Activated CD4-positive, alpha-beta T cell treated with anti-CD3 and anti-CD28 coated beads, Interleukin-2, Interleukin-6, amounts not matched to agents 100 ng/mL and 50 ng/mL, durations not matched to agents 16 hours and 8 hours (primary cell): ENCODE data around the gene CYP26B1.

Experiments used
- DNase-seq: peaks from one replicate; pipeline ENCODE4 v3.0.0-alpha.2; 2020

Gene CYP26B1

GRCh38 chr2:72140621-72140960, 7.1 kb downstream of the CYP26B1 start:
- DNase-seq: no peak

GRCh38 chr2:72139874-72140620, 7.6 kb downstream of the CYP26B1 start:
- no peak for DNase-seq

GRCh38 chr2:72139471-72139873, 8.2 kb downstream of the CYP26B1 start:
- no peak for DNase-seq

- no peak for DNase-seq
These were observed 8.7 kb downstream of the CYP26B1 start for GRCh38 chr2:72138921-72139381.

GRCh38 chr2:72138011-72138881, 9.4 kb downstream of the CYP26B1 start:
- no peak for DNase-seq

- DNase-seq: peak; percentile 80
These were observed 10.1 kb downstream of the CYP26B1 start for GRCh38 chr2:72137498-72138010.

- no peak for DNase-seq
These were observed 10.6 kb downstream of the CYP26B1 start for GRCh38 chr2:72136933-72137497.

- DNase-seq: no peak
These were observed 11.3 kb downstream of the CYP26B1 start for GRCh38 chr2:72136331-72136730.

GRCh38 chr2:72135921-72136320, 11.7 kb downstream of the CYP26B1 start:
- DNase-seq: no peak

- no peak for DNase-seq
These were observed 12.5 kb downstream of the CYP26B1 start for GRCh38 chr2:72134997-72135800.

- no peak for DNase-seq
These were observed 13.2 kb downstream of the CYP26B1 start for GRCh38 chr2:72134408-72134996.

- DNase-seq: no peak
These were observed 13.8 kb downstream of the CYP26B1 start for GRCh38 chr2:72133721-72134407.

GRCh38 chr2:72132981-72133720, 14.5 kb downstream of the CYP26B1 start:
- no peak for DNase-seq

- no peak for DNase-seq
These were observed 15.5 kb downstream of the CYP26B1 start for GRCh38 chr2:72131916-72132841.

GRCh38 chr2:72131371-72131891, 16.2 kb downstream of the CYP26B1 start:
- no peak for DNase-seq

GRCh38 chr2:72130659-72131360, 16.9 kb downstream of the CYP26B1 start:
- DNase-seq: no peak

- DNase-seq: no peak
These were observed 17.9 kb downstream of the CYP26B1 start for GRCh38 chr2:72129681-72130340.

GRCh38 chr2:72128843-72129227, 18.8 kb downstream of the CYP26B1 start:
- no peak for DNase-seq
